SK-N-SH treated with all-trans-retinoic acid at 6 μM for 48 hours (cell line): ENCODE results near the gene FHL1.

Experiments
- CREB5 ChIP-seq: fragments of 250-450 bp; sonication (Bioruptor Pico); IDR thresholded peaks from 2 replicates; pipeline ENCODE4 v1.5.1; 2020; ENCODE audit warnings: low read depth, mild to moderate bottlenecking, moderate library complexity
- PATZ1 ChIP-seq: fragments of 250-450 bp; sonication (Bioruptor Pico); IDR thresholded peaks from 2 replicates; pipeline ENCODE4 v1.8.0; 2020; ENCODE audit warnings: mild to moderate bottlenecking, moderate library complexity, borderline replicate concordance
- RARB ChIP-seq: fragments of 250-450 bp; sonication (Bioruptor Pico); IDR thresholded peaks from 2 replicates; pipeline ENCODE4 v1.8.0; 2021; ENCODE audit warnings: mild to moderate bottlenecking, moderate library complexity
- TOX ChIP-seq: fragments of 250-450 bp; sonication (Bioruptor Pico); IDR thresholded peaks from 2 replicates; pipeline ENCODE4 v1.8.0; 2021; ENCODE audit warnings: mild to moderate bottlenecking, moderate library complexity, borderline replicate concordance
- ZFP3 ChIP-seq: fragments of 250-450 bp; sonication (Bioruptor Pico); IDR thresholded peaks from 2 replicates; pipeline ENCODE4 v1.5.0; 2020; ENCODE audit warnings: mild to moderate bottlenecking, moderate library complexity
- ZNF8 ChIP-seq: fragments of 450-650 bp; formaldehyde crosslinking; IDR thresholded peaks from 2 replicates; pipeline ENCODE4 v1.5.0; 2020; ENCODE audit warnings: mild to moderate bottlenecking, moderate library complexity

GRCh38 chrX:136255541-136255940 is 108.2 kb downstream of the FHL1 start:
- TF ChIP-seq PATZ1 (CRISPR knock-in tag) = no peak
- TF ChIP-seq CREB5 (CRISPR knock-in tag) = no peak
- no peak for TF ChIP-seq ZNF8 (CRISPR knock-in tag)
- TF ChIP-seq ZFP3 (CRISPR knock-in tag) = no peak
- TF ChIP-seq RARB (CRISPR knock-in tag) = no peak
- TF ChIP-seq TOX (CRISPR knock-in tag) = no peak
